Left forelimb (tissue), 1 donor: ENCODE data around the gene ZNF584.

Source experiments
- DNase-seq: peaks from one replicate; pipeline ENCODE4 v3.0.0-alpha.2; 2018; ENCODE audit warnings: low spot score

ZNF584 gene

GRCh38 chr19:58385891-58386575 is 22.4 kb upstream of the ZNF584 start:
- DNase-seq = no peak

- DNase-seq = peak; percentile 96
These were observed 21.7 kb upstream of the ZNF584 start, which contains the start of gene RPS5 for GRCh38 chr19:58386576-58387337. TSS of gene RPS5 (plus strand) at chr19:58387269. CDS start at chr19:58388138, 869 bp downstream.

- peak; percentile 33 for DNase-seq
These were observed 20.9 kb upstream of the ZNF584 start for GRCh38 chr19:58387338-58388174.

- no peak for DNase-seq
These were observed 20.3 kb upstream of the ZNF584 start for GRCh38 chr19:58388175-58388526.

- no peak for DNase-seq
These were observed 15.3 kb upstream of the ZNF584 start for GRCh38 chr19:58392945-58393724.

GRCh38 chr19:58393725-58394033 is 14.8 kb upstream of the ZNF584 start:
- no peak for DNase-seq

GRCh38 chr19:58394821-58395219 is 13.6 kb upstream of the ZNF584 start:
- DNase-seq = no peak

GRCh38 chr19:58395220-58395978 is 13.1 kb upstream of the ZNF584 start, which contains the start of gene RNF225:
TSS of gene RNF225 (plus strand) at chr19:58395656. CDS start at chr19:58396090, 434 bp downstream.
- no peak for DNase-seq

GRCh38 chr19:58395979-58396627 is 12.3 kb upstream of the ZNF584 start:
- no peak for DNase-seq

GRCh38 chr19:58396691-58397532 is 11.5 kb upstream of the ZNF584 start:
- no peak for DNase-seq

- no peak for DNase-seq
These were observed 10.9 kb upstream of the ZNF584 start for GRCh38 chr19:58397533-58398037.

- DNase-seq = no peak
These were observed 10.4 kb upstream of the ZNF584 start for GRCh38 chr19:58398087-58398486.

GRCh38 chr19:58398545-58398944 is 9.9 kb upstream of the ZNF584 start:
- DNase-seq = no peak

- DNase-seq = no peak
These were observed 8.5 kb upstream of the ZNF584 start for GRCh38 chr19:58399903-58400302.

- DNase-seq = no peak
These were observed 8.0 kb upstream of the ZNF584 start for GRCh38 chr19:58400316-58400915.

- peak; percentile 99 for DNase-seq
These were observed 7.3 kb upstream of the ZNF584 start for GRCh38 chr19:58400916-58401839.

- DNase-seq = no peak
These were observed 6.5 kb upstream of the ZNF584 start for GRCh38 chr19:58401840-58402421.
